Measurements from ENCODE around the gene NTPCR.

- TF ChIP-seq CTCF (conservative IDR thresholded peaks at IDR 0.05): no peak
- no peak for TF ChIP-seq ZFX (IDR thresholded peaks at IDR 0.05)
Observed at GRCh38 chr1:232949636-232950196, 695 bp upstream of the NTPCR start.

Measured in C4-2B (cell line).